Esophagus squamous epithelium (tissue), 5 donors: ENCODE data around the gene FBXO24. TPM values are rescaled to one million over a fixed set of nuclear protein-coding genes. Genes with fewer than 3 reads are reported as not detected.

Experiments
- DNase-seq: peaks from one replicate; lab custom pipeline; 2025; lab: John Stamatoyannopoulos, UW
- H3K27ac ChIP-seq, 4 donors: fragments of 200-600 bp; sonication (generic); one replicate each; pipeline ENCODE4 v1.5.1; 2016 to 2019; ENCODE audit warnings: mild to moderate bottlenecking in 1 of 4
- H3K27me3 ChIP-seq, 4 donors: fragments of 200-600 bp; sonication (generic); 1 replicate in 3 of 4; 2 replicates in 1 of 4; pipeline versions ENCODE4 v1.5.1 to v1.6.0; 2017 to 2021; ENCODE audit warnings: antibody characterized with exemption in 1 of 4
- H3K36me3 ChIP-seq, 3 donors: fragments of 200-600 bp; sonication (generic); one replicate each; pipeline ENCODE4 v1.5.1; 2016 to 2019
- H3K4me1 ChIP-seq, 3 donors: fragments of 200-600 bp; sonication (generic); one replicate each; pipeline ENCODE4 v1.5.1; 2017 to 2019
- H3K4me3 ChIP-seq, 4 donors: fragments of 200-600 bp; sonication (generic); 1 replicate in 3 of 4; 2 replicates in 1 of 4; pipeline ENCODE4 v1.5.1; 2016 to 2019; ENCODE audit warnings: mild to moderate bottlenecking in 2 of 4, moderate library complexity in 1 of 4
- H3K9me3 ChIP-seq, 3 donors: fragments of 200-600 bp; sonication (generic); one replicate each; pipeline ENCODE4 v1.5.1; 2016 to 2019
- POLR2A ChIP-seq, 4 donors: fragments of 450-650 bp; IDR thresholded peaks; one replicate each; pipeline ENCODE4 v1.6.1; 2017; ENCODE audit warnings: antibody characterized with exemption in 4 of 4, mild to moderate bottlenecking in 4 of 4, moderate library complexity in 3 of 4
- WGBS, 2 donors: methylation state at CpG; one replicate each; pipeline ENCODE4 v1.1.5; 2018; 5-methylcytosine and 5-hydroxymethylcytosine counted together
- intact Hi-C: fragments of 100-400 bp; cut with DNase I; formaldehyde crosslinking; loops from one replicate; pipeline ENCODE4 v1.15.0; 2022
- total RNA-seq, 4 donors: library from RNA; depleted of rRNA; stranded (reverse); fragments of >200 nt; gene quantifications; one replicate each; pipeline ENCODE4 v1.1.0, GENCODE V29; 2016
- TF ChIP-seq, protein P1 (sequence below), 6 experiments: fragments of 450-650 bp in 4 of 6; fragments of 200-600 bp in 2 of 6; sonication (generic) in 2 of 6; IDR thresholded peaks; one replicate each; pipeline ENCODE4 v1.5.1; 2016 to 2019; ENCODE audit warnings: antibody characterized with exemption in 6 of 6, mild to moderate bottlenecking in 4 of 6, moderate library complexity in 4 of 6
- donor health status: DM: yes; HTN: yes; CAD: no.

The FBXO24 gene
- total RNA-seq, 4 donors from 2014 or later: 0.19 to 1.6 (median 0.29) TPM; not detected in 1

DNA sequence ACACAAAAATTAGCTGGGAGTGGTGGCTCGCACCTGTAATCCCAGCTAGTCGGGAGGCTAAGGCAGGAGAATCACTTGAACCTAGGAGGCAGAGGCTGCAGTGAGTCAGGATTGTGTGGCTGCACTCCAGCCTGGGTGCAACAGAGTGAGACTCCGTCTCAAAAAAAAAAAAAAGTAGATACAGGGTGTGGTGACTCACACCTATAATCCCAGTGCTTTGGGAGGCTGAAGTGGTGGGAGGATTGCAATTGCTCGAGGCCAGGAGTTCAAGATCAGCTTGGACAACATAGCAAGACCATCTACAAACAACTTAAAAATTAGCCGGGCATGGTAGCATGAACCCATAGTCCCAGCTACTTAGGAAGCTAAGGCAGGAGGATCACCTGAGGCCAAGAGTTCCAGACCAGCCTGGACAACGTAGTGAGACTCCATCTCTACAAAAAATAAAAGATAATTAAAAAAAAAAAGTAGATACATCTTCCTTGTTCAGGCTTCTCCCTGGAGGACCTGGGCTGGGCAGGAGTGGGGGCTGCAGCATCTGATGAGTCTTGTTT lies 28.3 kb downstream of the FBXO24 start:
- intact Hi-C loops: no loop called here
- WGBS, 2 donors: 65 to 88% methylated on average over 6 of the region's 6 CpGs
- no peak for TF ChIP-seq POLR2A (IDR thresholded peaks at IDR 0.05)
- TF ChIP-seq, protein P1, sequence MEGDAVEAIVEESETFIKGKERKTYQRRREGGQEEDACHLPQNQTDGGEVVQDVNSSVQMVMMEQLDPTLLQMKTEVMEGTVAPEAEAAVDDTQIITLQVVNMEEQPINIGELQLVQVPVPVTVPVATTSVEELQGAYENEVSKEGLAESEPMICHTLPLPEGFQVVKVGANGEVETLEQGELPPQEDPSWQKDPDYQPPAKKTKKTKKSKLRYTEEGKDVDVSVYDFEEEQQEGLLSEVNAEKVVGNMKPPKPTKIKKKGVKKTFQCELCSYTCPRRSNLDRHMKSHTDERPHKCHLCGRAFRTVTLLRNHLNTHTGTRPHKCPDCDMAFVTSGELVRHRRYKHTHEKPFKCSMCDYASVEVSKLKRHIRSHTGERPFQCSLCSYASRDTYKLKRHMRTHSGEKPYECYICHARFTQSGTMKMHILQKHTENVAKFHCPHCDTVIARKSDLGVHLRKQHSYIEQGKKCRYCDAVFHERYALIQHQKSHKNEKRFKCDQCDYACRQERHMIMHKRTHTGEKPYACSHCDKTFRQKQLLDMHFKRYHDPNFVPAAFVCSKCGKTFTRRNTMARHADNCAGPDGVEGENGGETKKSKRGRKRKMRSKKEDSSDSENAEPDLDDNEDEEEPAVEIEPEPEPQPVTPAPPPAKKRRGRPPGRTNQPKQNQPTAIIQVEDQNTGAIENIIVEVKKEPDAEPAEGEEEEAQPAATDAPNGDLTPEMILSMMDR (IDR thresholded peaks at IDR 0.05): no peak
- Histone ChIP-seq H3K36me3 (peaks cover 0 to 19% (median 0%) of the 10 kb centered on the region in 3 donors), H3K4me1 (peaks cover 8 to 21% (median 12%) of the 10 kb centered on the region in 3 donors), H3K27ac (no peak overlapping the region), H3K27me3 (no peaks in the 10 kb centered on the region), H3K4me3 (no peak overlapping the region), H3K9me3 (no peaks in the 10 kb centered on the region)
- DNase-seq: no peak

DNA sequence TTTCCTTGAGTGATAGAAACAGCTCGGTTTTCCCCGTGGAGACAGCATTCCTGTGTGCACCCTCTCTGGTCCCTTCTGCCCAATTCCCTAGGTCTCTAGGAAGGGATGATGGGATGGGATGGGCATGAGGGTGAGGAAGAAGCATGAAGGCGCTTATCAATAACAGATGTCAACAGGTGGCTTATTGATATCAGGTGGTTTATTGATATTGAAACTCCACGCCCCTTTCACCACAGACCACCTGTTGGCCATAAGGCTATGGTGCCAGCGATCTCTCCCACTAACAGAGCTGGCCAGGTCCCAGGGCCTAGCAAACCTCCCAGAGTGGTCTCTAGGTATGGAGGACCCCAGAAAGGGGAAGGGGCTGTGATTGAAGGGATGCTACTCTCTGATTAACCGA lies 34.1 kb downstream of the FBXO24 start:
- intact Hi-C loops: no loop called here
- H3K36me3 ChIP-seq: peaks cover 0 to 10% (median 0%) of the 10 kb centered on the region in 3 donors
- H3K4me3 ChIP-seq: no peak overlapping the region
- no peak overlapping the region for H3K27ac ChIP-seq
- H3K9me3 ChIP-seq: no peaks in the 10 kb centered on the region
- WGBS, 2 donors: 86 to 98% methylated on average over 4 to 5 of the region's 6 CpGs
- peaks cover 0 to 6% (median 0%) of the 10 kb centered on the region in 3 donors for H3K4me1 ChIP-seq
- DNase-seq: no peak
- no peaks in the 10 kb centered on the region for H3K27me3 ChIP-seq
- TF ChIP-seq, protein P1 (IDR thresholded peaks at IDR 0.05): no peak
- no peak for TF ChIP-seq POLR2A (IDR thresholded peaks at IDR 0.05)

DNA sequence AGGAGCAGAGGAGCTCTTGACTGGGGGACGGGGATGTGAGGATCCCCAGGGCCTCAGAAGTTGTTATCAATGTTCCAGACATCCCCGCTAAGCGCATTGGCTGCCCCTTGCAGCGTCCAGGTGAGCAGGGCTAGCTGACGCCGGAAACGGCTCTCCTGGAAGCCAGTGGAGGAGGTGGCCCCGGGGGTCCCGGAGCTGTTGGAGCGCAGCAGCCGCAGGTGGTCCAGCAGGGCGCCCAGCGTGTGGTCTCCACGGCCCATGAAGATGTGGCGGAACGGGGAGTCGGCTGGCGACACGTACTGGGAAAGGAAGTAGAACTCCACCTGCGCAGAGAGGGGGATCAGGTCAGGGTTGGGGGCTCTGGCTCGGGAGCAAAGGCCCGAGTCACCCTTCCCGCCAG lies 34.7 kb downstream of the FBXO24 start:
- 92 to 98% methylated on average over 11 to 23 of the region's 23 CpGs for WGBS, 2 donors
- intact Hi-C loops: no loop called here
- TF ChIP-seq, protein P1 (IDR thresholded peaks at IDR 0.05): no peak
- TF ChIP-seq POLR2A (IDR thresholded peaks at IDR 0.05): no peak
- no peaks in the 10 kb centered on the region for H3K27me3 ChIP-seq
- DNase-seq: no peak
- no peaks in the 10 kb centered on the region for H3K9me3 ChIP-seq
- peaks cover 0 to 4% (median 0%) of the 10 kb centered on the region in 3 donors for H3K36me3 ChIP-seq
- H3K4me3 ChIP-seq: no peak overlapping the region
- no peak overlapping the region for H3K27ac ChIP-seq
- peaks cover 0 to 6% (median 0%) of the 10 kb centered on the region in 3 donors for H3K4me1 ChIP-seq

DNA sequence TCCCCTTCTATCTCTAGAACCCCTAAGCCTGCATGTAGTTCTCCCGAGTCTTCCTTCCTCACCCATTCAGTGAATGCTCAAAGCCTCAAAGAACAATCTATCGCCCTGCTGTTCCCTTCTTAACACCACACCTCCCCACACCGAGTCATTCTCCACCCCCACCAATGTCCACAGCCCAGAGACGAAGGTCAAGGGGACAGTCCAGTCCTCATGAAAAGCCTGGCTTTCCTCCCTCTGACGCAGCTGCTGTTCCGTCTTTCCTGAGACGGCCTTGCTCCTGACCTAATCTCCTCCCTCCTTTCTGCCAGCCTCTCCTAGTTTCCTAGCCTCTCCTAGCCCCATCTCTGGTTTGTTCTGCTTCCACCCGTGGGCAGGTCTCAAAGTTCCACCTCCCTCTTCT lies 35.4 kb downstream of the FBXO24 start:
- H3K9me3 ChIP-seq: no peaks in the 10 kb centered on the region
- H3K27me3 ChIP-seq: no peaks in the 10 kb centered on the region
- TF ChIP-seq, protein P1 (IDR thresholded peaks at IDR 0.05): no peak
- no peak for TF ChIP-seq POLR2A (IDR thresholded peaks at IDR 0.05)
- peaks cover under 1 to 12% (median under 1%) of the 10 kb centered on the region in 3 donors for H3K4me1 ChIP-seq
- intact Hi-C loops: no loop called here
- H3K36me3 ChIP-seq: no peaks in the 10 kb centered on the region
- no peak overlapping the region for H3K4me3 ChIP-seq
- 81 to 92% methylated on average over 8 of the region's 8 CpGs for WGBS, 2 donors
- DNase-seq: no peak
- no peak overlapping the region for H3K27ac ChIP-seq

DNA sequence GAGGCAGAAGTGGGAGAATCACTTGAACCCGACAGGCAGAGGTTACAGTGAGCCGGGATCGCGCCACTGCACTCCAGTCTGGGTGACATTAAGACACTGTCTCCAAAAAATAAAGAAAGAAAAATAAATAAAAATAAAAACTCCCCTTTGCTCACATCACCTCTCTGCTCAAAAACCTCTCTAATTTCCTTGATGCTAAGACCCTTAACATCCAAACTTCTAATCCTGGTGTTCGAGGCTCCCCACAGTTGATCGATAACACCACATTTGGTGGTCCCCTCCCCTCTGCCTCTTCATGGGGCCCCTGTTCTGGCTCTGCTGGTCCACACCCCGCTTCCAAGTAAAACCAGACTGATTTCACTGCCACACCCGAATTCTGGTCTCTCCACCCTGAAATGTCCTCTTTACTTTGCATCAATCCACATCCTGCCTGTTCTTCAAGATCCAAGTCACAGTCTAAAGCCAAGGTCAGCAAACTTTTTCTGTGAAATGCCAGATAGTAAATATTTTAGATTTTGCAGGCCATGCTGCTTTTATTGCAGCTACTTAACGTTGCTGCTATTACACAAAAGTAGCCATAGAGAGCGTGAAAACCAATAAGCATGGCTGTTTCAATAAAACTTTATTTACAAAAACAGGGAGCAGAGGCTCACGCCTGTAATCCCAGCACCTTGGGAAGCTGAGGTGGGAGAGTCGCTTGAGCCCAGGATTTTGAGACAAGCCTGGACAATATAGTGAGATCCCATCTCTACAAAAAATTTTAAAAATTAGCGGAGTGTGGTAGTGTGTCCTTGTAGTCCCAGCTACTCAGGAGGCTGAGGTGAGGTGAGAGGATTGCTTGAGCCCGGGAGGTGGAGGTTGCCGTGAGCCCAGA lies 38.1 kb downstream of the FBXO24 start:
- no peaks in the 10 kb centered on the region for H3K36me3 ChIP-seq
- DNase-seq: no peak
- intact Hi-C loops: no loop called here
- 77 to 87% methylated on average over 15 of the region's 15 CpGs for WGBS, 2 donors
- no peak overlapping the region for H3K27ac ChIP-seq
- peaks cover 4 to 20% (median 4%) of the 10 kb centered on the region in 3 donors for H3K4me1 ChIP-seq
- no peaks in the 10 kb centered on the region for H3K27me3 ChIP-seq
- no peak overlapping the region for H3K4me3 ChIP-seq
- no peak for TF ChIP-seq POLR2A (IDR thresholded peaks at IDR 0.05)
- TF ChIP-seq, protein P1 (IDR thresholded peaks at IDR 0.05): no peak
- H3K9me3 ChIP-seq: no peaks in the 10 kb centered on the region
